Memory B cell (primary cell): Measurements from ENCODE around the gene SLC2A1.

ENCODE experiments used
- ATAC-seq: fragments of 150-1000 bp; cut with Tn5 transposase; 2 replicates; pipeline ENCODE4 v1.10.0; 2021; ENCODE audit warnings: low read depth, mild to moderate bottlenecking, moderate library complexity
- DNase-seq, 2 donors: peaks; one replicate each; pipeline ENCODE4 v3.0.0; 2022; ENCODE audit warnings: low spot score in 2 of 2
- H3K27ac Mint-ChIP-seq: one replicate; pipeline ENCODE4 v1.8.0; 2022; ENCODE audit warnings: mild to moderate bottlenecking, moderate library complexity, mixed read lengths
- H3K27me3 Mint-ChIP-seq: one replicate; pipeline ENCODE4 v1.8.0; 2022; ENCODE audit warnings: mixed read lengths
- H3K36me3 Mint-ChIP-seq: one replicate; pipeline ENCODE4 v1.8.0; 2022; ENCODE audit warnings: mild to moderate bottlenecking, mixed read lengths
- H3K4me1 Mint-ChIP-seq: one replicate; pipeline ENCODE4 v1.8.0; 2022; ENCODE audit warnings: mixed read lengths
- H3K4me3 Mint-ChIP-seq: one replicate; pipeline ENCODE4 v1.8.0; 2022; ENCODE audit warnings: mild to moderate bottlenecking, moderate library complexity, mixed read lengths
- H3K9me3 Mint-ChIP-seq: one replicate; pipeline ENCODE4 v1.8.0; 2022; ENCODE audit warnings: mixed read lengths

Gene SLC2A1

GRCh38 chr1:42958488-42959319 lies at the start of gene SLC2A1:
Gene SLC2A1 (minus strand): TSS chr1:42958868. CDS start chr1:42958651, 217 bp downstream.
- Mint-ChIP-seq H3K4me3 (peak within 1 kb of the TSS; percentile 94), H3K36me3 (peaks cover 13% of the 10 kb centered on the region), H3K9me3 (no peaks in the 10 kb centered on the region), H3K4me1 (peaks cover 38% of the 10 kb centered on the region), H3K27me3 (no peaks in the 10 kb centered on the region), H3K27ac (peak within 1 kb of the TSS; percentile 90)
- DNase-seq, result peak; percentile 90 to 93
- peak; percentile 83 for ATAC-seq

- Mint-ChIP-seq H3K36me3 (no peaks in the 10 kb centered on the region), H3K4me1 (peaks cover 3% of the 10 kb centered on the region), H3K9me3 (no peaks in the 10 kb centered on the region), H3K27ac (no peak overlapping the region), H3K27me3 (peaks cover 1% of the 10 kb centered on the region), H3K4me3 (no peak overlapping the region)
- DNase-seq (no peak), ATAC-seq (no peak)
Measured at GRCh38 chr1:43007377-43008114, 48.9 kb upstream of the SLC2A1 start.

GRCh38 chr1:43005460-43006361 lies 47.0 kb upstream of the SLC2A1 start:
- Mint-ChIP-seq H3K27me3 (peaks cover 5% of the 10 kb centered on the region), H3K9me3 (no peaks in the 10 kb centered on the region), H3K4me1 (peaks cover 10% of the 10 kb centered on the region), H3K36me3 (no peaks in the 10 kb centered on the region), H3K27ac (no peak overlapping the region), H3K4me3 (no peak overlapping the region)
- DNase-seq, result no peak
- ATAC-seq, result no peak

- no peaks in the 10 kb centered on the region for H3K9me3 Mint-ChIP-seq
- H3K27ac Mint-ChIP-seq, result no peak overlapping the region
- H3K4me1 Mint-ChIP-seq, result peaks cover 8% of the 10 kb centered on the region
- no peaks in the 10 kb centered on the region for H3K36me3 Mint-ChIP-seq
- DNase-seq, result no peak
- no peak for ATAC-seq
- H3K27me3 Mint-ChIP-seq, result peaks cover 3% of the 10 kb centered on the region
- no peak overlapping the region for H3K4me3 Mint-ChIP-seq
Measured at GRCh38 chr1:43004587-43005459, 46.2 kb upstream of the SLC2A1 start.

GRCh38 chr1:43002766-43003165 lies 44.1 kb upstream of the SLC2A1 start:
- Mint-ChIP-seq H3K27me3 (peaks cover 3% of the 10 kb centered on the region), H3K9me3 (no peaks in the 10 kb centered on the region), H3K27ac (no peak overlapping the region), H3K4me3 (no peak overlapping the region), H3K36me3 (no peaks in the 10 kb centered on the region), H3K4me1 (peaks cover 8% of the 10 kb centered on the region)
- DNase-seq (no peak), ATAC-seq (no peak)

- H3K27me3 Mint-ChIP-seq, result peaks cover 3% of the 10 kb centered on the region
- H3K4me3 Mint-ChIP-seq, result no peak overlapping the region
- peaks cover 8% of the 10 kb centered on the region for H3K4me1 Mint-ChIP-seq
- DNase-seq (no peak), ATAC-seq (no peak)
- H3K36me3 Mint-ChIP-seq, result no peaks in the 10 kb centered on the region
- H3K27ac Mint-ChIP-seq, result no peak overlapping the region
- H3K9me3 Mint-ChIP-seq, result no peaks in the 10 kb centered on the region
Measured at GRCh38 chr1:43002116-43002515, 43.4 kb upstream of the SLC2A1 start.

- Mint-ChIP-seq H3K9me3 (no peaks in the 10 kb centered on the region), H3K36me3 (no peaks in the 10 kb centered on the region), H3K27me3 (peaks cover 3% of the 10 kb centered on the region), H3K4me1 (peaks cover 8% of the 10 kb centered on the region), H3K4me3 (no peak overlapping the region), H3K27ac (no peak overlapping the region)
- no peak for DNase-seq
- no peak for ATAC-seq
Measured at GRCh38 chr1:43001434-43001833, 42.8 kb upstream of the SLC2A1 start.

- no peak for DNase-seq
- no peaks in the 10 kb centered on the region for H3K9me3 Mint-ChIP-seq
- no peak for ATAC-seq
- H3K27me3 Mint-ChIP-seq, result peaks cover 3% of the 10 kb centered on the region
- H3K27ac Mint-ChIP-seq, result no peak overlapping the region
- H3K4me1 Mint-ChIP-seq, result peaks cover 8% of the 10 kb centered on the region
- H3K36me3 Mint-ChIP-seq, result no peaks in the 10 kb centered on the region
- no peak overlapping the region for H3K4me3 Mint-ChIP-seq
Measured at GRCh38 chr1:43000271-43000670, 41.6 kb upstream of the SLC2A1 start.

GRCh38 chr1:42999308-42999707 lies 40.6 kb upstream of the SLC2A1 start:
- H3K9me3 Mint-ChIP-seq, result no peaks in the 10 kb centered on the region
- peaks cover 12% of the 10 kb centered on the region for H3K4me1 Mint-ChIP-seq
- no peak for ATAC-seq
- DNase-seq, result no peak
- no peak overlapping the region for H3K4me3 Mint-ChIP-seq
- no peak overlapping the region for H3K27ac Mint-ChIP-seq
- H3K36me3 Mint-ChIP-seq, result no peaks in the 10 kb centered on the region
- H3K27me3 Mint-ChIP-seq, result peaks cover 3% of the 10 kb centered on the region

- DNase-seq, result no peak
- Mint-ChIP-seq H3K4me1 (peaks cover 20% of the 10 kb centered on the region), H3K27me3 (peaks cover 3% of the 10 kb centered on the region), H3K27ac (no peak overlapping the region), H3K9me3 (no peaks in the 10 kb centered on the region), H3K4me3 (no peak overlapping the region), H3K36me3 (no peaks in the 10 kb centered on the region)
- no peak for ATAC-seq
Measured at GRCh38 chr1:42998386-42998785, 39.7 kb upstream of the SLC2A1 start.

- H3K36me3 Mint-ChIP-seq, result no peaks in the 10 kb centered on the region
- no peak for ATAC-seq
- H3K27ac Mint-ChIP-seq, result no peak overlapping the region
- no peak overlapping the region for H3K4me3 Mint-ChIP-seq
- H3K4me1 Mint-ChIP-seq, result peaks cover 18% of the 10 kb centered on the region
- H3K9me3 Mint-ChIP-seq, result no peaks in the 10 kb centered on the region
- no peak for DNase-seq
- H3K27me3 Mint-ChIP-seq, result peaks cover 3% of the 10 kb centered on the region
Measured at GRCh38 chr1:42996384-42996970, 37.8 kb upstream of the SLC2A1 start.

- DNase-seq (peak in 1 of 2 donors; percentile 39), ATAC-seq (peak; percentile 99)
- Mint-ChIP-seq H3K36me3 (peaks cover 11% of the 10 kb centered on the region), H3K4me3 (no peak overlapping the region), H3K27me3 (no peaks in the 10 kb centered on the region), H3K27ac (peak overlapping the region; percentile 11), H3K9me3 (peaks cover 6% of the 10 kb centered on the region), H3K4me1 (peaks cover 14% of the 10 kb centered on the region)
Measured at GRCh38 chr1:42993502-42994136, 35.0 kb upstream of the SLC2A1 start.
